HG03175 (cell line): Measurements from ENCODE around the gene TMEM243.
"Not testable (repeated sequence)": the region's sequence is repeated elsewhere in the genome, so short reads cannot be mapped to it uniquely, and the experiment has no call there.

ENCODE experiments used
- ATAC-seq: cut with Tn5 transposase; IDR thresholded peaks from one replicate; pipeline ENCODE4 v1.9.1; 2021; ENCODE audit warnings: mild to moderate bottlenecking, moderate library complexity; ENCODE audit not compliant: unreplicated experiment

The TMEM243 gene

GRCh38 chr7:87213252-87213651 lies 6.3 kb downstream of the TMEM243 start:
- no peak for ATAC-seq

GRCh38 chr7:87212498-87212897 lies 7.0 kb downstream of the TMEM243 start:
- ATAC-seq, result no peak

- no peak for ATAC-seq
Observed at GRCh38 chr7:87210506-87210905, 9.0 kb downstream of the TMEM243 start.

GRCh38 chr7:87209295-87209924 lies 10.1 kb downstream of the TMEM243 start:
- no peak for ATAC-seq

- no peak for ATAC-seq
Observed at GRCh38 chr7:87206361-87206760, 13.2 kb downstream of the TMEM243 start.

GRCh38 chr7:87205701-87206100 lies 13.8 kb downstream of the TMEM243 start:
- ATAC-seq, result not testable (repeated sequence)

- ATAC-seq, result no peak
Observed at GRCh38 chr7:87204933-87205332, 14.6 kb downstream of the TMEM243 start.

GRCh38 chr7:87203929-87204328 lies 15.6 kb downstream of the TMEM243 start:
- not testable (repeated sequence) for ATAC-seq

GRCh38 chr7:87202705-87203104 lies 16.8 kb downstream of the TMEM243 start:
- ATAC-seq, result no peak

GRCh38 chr7:87202208-87202607 lies 17.3 kb downstream of the TMEM243 start:
- no peak for ATAC-seq

- ATAC-seq, result no peak
Observed at GRCh38 chr7:87199700-87200450, 19.7 kb downstream of the TMEM243 start.

- ATAC-seq, result no peak
Observed at GRCh38 chr7:87199241-87199640, 20.3 kb downstream of the TMEM243 start.

GRCh38 chr7:87193912-87194311 lies 25.6 kb downstream of the TMEM243 start:
- ATAC-seq, result no peak

- no peak for ATAC-seq
Observed at GRCh38 chr7:87192784-87193487, 26.6 kb downstream of the TMEM243 start.

GRCh38 chr7:87190783-87191182 lies 28.7 kb downstream of the TMEM243 start:
- ATAC-seq, result no peak

GRCh38 chr7:87188930-87189329 lies 30.6 kb downstream of the TMEM243 start:
- no peak for ATAC-seq

- no peak for ATAC-seq
Observed at GRCh38 chr7:87187120-87187519, 32.4 kb downstream of the TMEM243 start.

- no peak for ATAC-seq
Observed at GRCh38 chr7:87179180-87179579, 40.4 kb downstream of the TMEM243 start.

- ATAC-seq, result no peak
Observed at GRCh38 chr7:87178320-87178719, 41.2 kb downstream of the TMEM243 start.

GRCh38 chr7:87173471-87173870 lies 46.1 kb downstream of the TMEM243 start:
- ATAC-seq, result no peak

- no peak for ATAC-seq
Observed at GRCh38 chr7:87171282-87171934, 48.1 kb downstream of the TMEM243 start.
